Endothelial cell of umbilical vein (primary cell): Measurements from ENCODE around the gene CCSER1. TPM values are rescaled to one million over a fixed set of nuclear protein-coding genes. Genes with fewer than 3 reads are reported as not detected.
A peak's percentile ranks its signal among the peaks of the same experiment; 100 is the strongest.

ENCODE experiments used
- BruUV-seq: library from RNA; stranded (reverse); fragments of 400-500 nt; replicated peaks from 2 replicates; lab custom pipeline; 2021; lab: Mats Ljungman, UMichigan
- CTCF ChIA-PET: fragments of 300-600, 350-600 bp; sonication (Branson Sonifier 250); formaldehyde crosslinking; loops from one replicate; lab custom pipeline; 2021; ENCODE audit warnings: antibody characterized with exemption, inconsistent platforms; lab: Charles Lee
- POLR2A ChIA-PET: fragments of 300-600, 350-600 bp; sonication (Branson Sonifier 250); formaldehyde crosslinking; loops from one replicate; lab custom pipeline; 2021; ENCODE audit warnings: antibody characterized with exemption, inconsistent platforms; lab: Charles Lee
- DNase-seq: peaks from one replicate; pipeline ENCODE4 v3.0.0-alpha.2; 2011; ENCODE audit warnings: low read depth, low spot score
- FAIRE-seq: peaks from 2 replicates; lab custom pipeline; 2011; peaks lifted over from hg19 to GRCh38; lab: Jason Lieb, UNC
- H2AFZ ChIP-seq: 2 replicates; pipeline ENCODE4 v1.6.0; 2012; ENCODE audit warnings: low read depth, low read length, control low read depth, inconsistent platforms
- H3K27ac ChIP-seq: 2 replicates; pipeline ENCODE4 v1.5.1; 2011; ENCODE audit warnings: low read depth, mild to moderate bottlenecking, control low read depth, low read length, moderate library complexity; ENCODE audit not compliant: insufficient read depth
- H3K27me3 ChIP-seq, 2 experiments: 2 replicates each; pipeline versions ENCODE4 v1.6.0 to v1.6.1; 2011; ENCODE audit warnings: low read length in 2 of 2, mixed read lengths in 1 of 2; ENCODE audit not compliant: control insufficient read depth in 2 of 2, insufficient read depth in 2 of 2
- H3K36me3 ChIP-seq, 2 experiments: 2 replicates in 1 of 2; 3 replicates in 1 of 2; pipeline ENCODE4 v1.5.1; 2011; ENCODE audit warnings: low read length in 2 of 2, mild to moderate bottlenecking in 1 of 2, moderate library complexity in 1 of 2; ENCODE audit not compliant: control insufficient read depth in 2 of 2, insufficient read depth in 2 of 2; ENCODE audit errors: extremely low read depth in 1 of 2
- H3K4me1 ChIP-seq: 3 replicates; pipeline ENCODE4 v1.5.1; 2011; ENCODE audit warnings: mild to moderate bottlenecking, low read length; ENCODE audit not compliant: control insufficient read depth, insufficient read depth; ENCODE audit errors: extremely low read depth
- H3K4me2 ChIP-seq: 2 replicates; pipeline ENCODE4 v1.6.1; 2011; ENCODE audit warnings: low read length, control low read depth, mixed read lengths; ENCODE audit not compliant: insufficient read depth
- H3K4me3 ChIP-seq, 3 experiments: fragments of 200-600 bp in 1 of 3; sonication (generic), shearing (Covaris generic) in 1 of 3; replicated peaks in 1 of 3; 2 replicates each; pipeline ENCODE4 v1.5.1; 2011 to 2016; ENCODE audit warnings: control low read depth in 3 of 3, low read length in 3 of 3, mild to moderate bottlenecking in 2 of 3, inconsistent platforms in 1 of 3, low read depth in 1 of 3, moderate library complexity in 1 of 3; ENCODE audit not compliant: insufficient read depth in 1 of 3
- H3K79me2 ChIP-seq: 2 replicates; pipeline ENCODE4 v1.6.0; 2012; ENCODE audit warnings: low read length, inconsistent platforms; ENCODE audit not compliant: control insufficient read depth, insufficient read depth
- H3K9ac ChIP-seq: replicated peaks from 2 replicates; pipeline ENCODE3; 2011; ENCODE audit warnings: low read length, control low read depth; ENCODE audit not compliant: insufficient read depth; ENCODE audit errors: extremely low read depth
- H3K9me1 ChIP-seq: replicated peaks from 3 replicates; pipeline ENCODE4 v1.6.0; 2011; ENCODE audit warnings: mild to moderate bottlenecking, low read length; ENCODE audit not compliant: control insufficient read depth, insufficient read depth; ENCODE audit errors: extremely low read depth
- H3K9me3 ChIP-seq: replicated peaks from 2 replicates; pipeline ENCODE4 v1.5.1; 2012; ENCODE audit warnings: low read length, inconsistent platforms; ENCODE audit not compliant: control insufficient read depth, insufficient read depth
- H4K20me1 ChIP-seq: replicated peaks from 2 replicates; pipeline ENCODE3; 2011; ENCODE audit warnings: mild to moderate bottlenecking, low read length; ENCODE audit not compliant: control insufficient read depth, insufficient read depth; ENCODE audit errors: extremely low read depth
- EZH2 ChIP-seq: IDR thresholded peaks from 2 replicates; pipeline ENCODE4 v1.6.1; 2012; ENCODE audit warnings: borderline replicate concordance, low read depth, mild to moderate bottlenecking, moderate library complexity, low read length, inconsistent platforms; ENCODE audit not compliant: severe bottlenecking
- FOS ChIP-seq: IDR thresholded peaks from 2 replicates; pipeline ENCODE4 v1.6.1; 2011; ENCODE audit warnings: mild to moderate bottlenecking, low read length, moderate library complexity, borderline replicate concordance; ENCODE audit not compliant: insufficient read depth
- GATA2 ChIP-seq: IDR thresholded peaks from 2 replicates; pipeline ENCODE4 v1.7.0; 2011; ENCODE audit warnings: low read depth, mild to moderate bottlenecking, moderate library complexity, mixed read lengths, low read length; ENCODE audit not compliant: insufficient read length, insufficient read depth
- JUN ChIP-seq: IDR thresholded peaks from 2 replicates; pipeline ENCODE4 v1.6.1; 2011; ENCODE audit warnings: borderline replicate concordance, low read depth; ENCODE audit not compliant: insufficient read length, insufficient read depth
- MYC ChIP-seq: IDR thresholded peaks from one replicate; pipeline ENCODE4 v1.6.1; 2011; ENCODE audit warnings: mild to moderate bottlenecking, low read depth, low read length
- POLR2A ChIP-seq: IDR thresholded peaks from 2 replicates; pipeline ENCODE4 v1.6.1; 2012; ENCODE audit warnings: low read depth, mild to moderate bottlenecking, control low read depth, low read length
- POLR2AphosphoS5 ChIP-seq: IDR thresholded peaks from 2 replicates; pipeline ENCODE4 v1.6.1; 2012; ENCODE audit warnings: low read depth, mild to moderate bottlenecking, control low read depth, low read length, moderate library complexity; ENCODE audit not compliant: insufficient read depth
- dilution Hi-C: fragments of 300-500 bp; cut with MboI; formaldehyde crosslinking; loops from one replicate; pipeline ENCODE4 v1.15.0; 2019; ENCODE audit warnings: low sequenced_read_pairs; ENCODE audit not compliant: extremely low pct_ligation_motif_present
- intact Hi-C: fragments of 100-400 bp; cut with micrococcal nuclease; formaldehyde crosslinking; loops from one replicate; pipeline ENCODE4 v1.10.0; 2022
- polyA plus RNA-seq, 4 experiments: library from polyadenylated mRNA; depleted of rRNA in 3 of 4; stranded (reverse) in 3 of 4; unstranded in 1 of 4; fragments of >200 nt; gene quantifications; 2 replicates each; pipeline versions ENCODE4 v1.2.1 to v1.2.3, GENCODE V29; 2011 to 2012; ENCODE audit warnings: missing spikeins in 1 of 4
- total RNA-seq: library from RNA; stranded (reverse); gene quantifications from 2 replicates; pipeline ENCODE4 v1.2.3, GENCODE V29; 2021
- TF ChIP-seq, protein P1 (sequence below): IDR thresholded peaks from 2 replicates; pipeline ENCODE4 v1.6.1; 2011; ENCODE audit not compliant: insufficient read depth, insufficient read length
- TF ChIP-seq, protein P2 (sequence below), 2 donors: IDR thresholded peaks; 1 replicate in 1 of 2; 2 replicates in 1 of 2; pipeline ENCODE4 v1.5.1; 2011; ENCODE audit warnings: low read length in 2 of 2, mild to moderate bottlenecking in 2 of 2, moderate library complexity in 2 of 2, control low read depth in 1 of 2, inconsistent platforms in 1 of 2, low read depth in 1 of 2; ENCODE audit not compliant: insufficient read depth in 1 of 2; ENCODE audit errors: extremely low read depth in 1 of 2

The CCSER1 gene
- total and polyA plus RNA-seq, 2 donors (not counting 3 experiments of a cell fraction or from before 2014, with no cell fraction given): 0.11 to 1.8 TPM

GRCh38 chr4:90951037-90951436 is 823.8 kb downstream of the CCSER1 start:
- no peaks in the 10 kb centered on the region for H3K27me3 ChIP-seq
- H3K36me3 ChIP-seq: no peaks in the 10 kb centered on the region
- H4K20me1 ChIP-seq: no peaks in the 10 kb centered on the region
- H3K27ac ChIP-seq: peak overlapping the region; percentile 28
- H3K9me3 ChIP-seq: no peaks in the 10 kb centered on the region
- H2AFZ ChIP-seq: no peak overlapping the region
- BruUV-seq: no TSS peak
- CTCF ChIA-PET: interaction anchor here (1.0 kb wide), 1 partner anchor 532 kb away, joined by 5 read pairs; no protein-coding TSS in a partner anchor
- no peaks in the 10 kb centered on the region for H3K79me2 ChIP-seq
- peak overlapping the region in 1 of 3 experiments; percentile 48 for H3K4me3 ChIP-seq
- POLR2A ChIA-PET: no interaction called here
- H3K9me1 ChIP-seq: no peaks in the 10 kb centered on the region
- peaks cover 13% of the 10 kb centered on the region for H3K4me1 ChIP-seq
- no peak for TF ChIP-seq POLR2A
- no peak for TF ChIP-seq GATA2
- peak; percentile 86 for TF ChIP-seq JUN
- TF ChIP-seq, protein P1, sequence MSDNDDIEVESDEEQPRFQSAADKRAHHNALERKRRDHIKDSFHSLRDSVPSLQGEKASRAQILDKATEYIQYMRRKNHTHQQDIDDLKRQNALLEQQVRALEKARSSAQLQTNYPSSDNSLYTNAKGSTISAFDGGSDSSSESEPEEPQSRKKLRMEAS: no peak
- peak; percentile 73 for TF ChIP-seq FOS
- no peak for TF ChIP-seq POLR2AphosphoS5
- no peak for TF ChIP-seq MYC
- TF ChIP-seq, protein P2, sequence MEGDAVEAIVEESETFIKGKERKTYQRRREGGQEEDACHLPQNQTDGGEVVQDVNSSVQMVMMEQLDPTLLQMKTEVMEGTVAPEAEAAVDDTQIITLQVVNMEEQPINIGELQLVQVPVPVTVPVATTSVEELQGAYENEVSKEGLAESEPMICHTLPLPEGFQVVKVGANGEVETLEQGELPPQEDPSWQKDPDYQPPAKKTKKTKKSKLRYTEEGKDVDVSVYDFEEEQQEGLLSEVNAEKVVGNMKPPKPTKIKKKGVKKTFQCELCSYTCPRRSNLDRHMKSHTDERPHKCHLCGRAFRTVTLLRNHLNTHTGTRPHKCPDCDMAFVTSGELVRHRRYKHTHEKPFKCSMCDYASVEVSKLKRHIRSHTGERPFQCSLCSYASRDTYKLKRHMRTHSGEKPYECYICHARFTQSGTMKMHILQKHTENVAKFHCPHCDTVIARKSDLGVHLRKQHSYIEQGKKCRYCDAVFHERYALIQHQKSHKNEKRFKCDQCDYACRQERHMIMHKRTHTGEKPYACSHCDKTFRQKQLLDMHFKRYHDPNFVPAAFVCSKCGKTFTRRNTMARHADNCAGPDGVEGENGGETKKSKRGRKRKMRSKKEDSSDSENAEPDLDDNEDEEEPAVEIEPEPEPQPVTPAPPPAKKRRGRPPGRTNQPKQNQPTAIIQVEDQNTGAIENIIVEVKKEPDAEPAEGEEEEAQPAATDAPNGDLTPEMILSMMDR (IDR thresholded peaks at IDR 0.05; ENCODE audit: extremely low read depth in 1 of 2, insufficient read depth in 1 of 2, low read depth in 1 of 2, low read length in 2 of 2): no peak
- TF ChIP-seq EZH2: no peak
- dilution Hi-C loops (no loop called here), intact Hi-C loops (no loop called here)
- no peak overlapping the region for H3K9ac ChIP-seq
- DNase-seq: peak; percentile 78
- H3K4me2 ChIP-seq: peak overlapping the region; percentile 91
- peak; percentile 67 for FAIRE-seq
